ENCODE results near the gene PGK1. TPM values are rescaled to one million over a fixed set of nuclear protein-coding genes. Genes with fewer than 3 reads are reported as not detected.

PGK1 gene
- 1,000 to 10,000 TPM in 1 of 2 experiments, 100 to 1,000 TPM in 1; 993 to 1,044 TPM for total RNA-seq

DNA sequence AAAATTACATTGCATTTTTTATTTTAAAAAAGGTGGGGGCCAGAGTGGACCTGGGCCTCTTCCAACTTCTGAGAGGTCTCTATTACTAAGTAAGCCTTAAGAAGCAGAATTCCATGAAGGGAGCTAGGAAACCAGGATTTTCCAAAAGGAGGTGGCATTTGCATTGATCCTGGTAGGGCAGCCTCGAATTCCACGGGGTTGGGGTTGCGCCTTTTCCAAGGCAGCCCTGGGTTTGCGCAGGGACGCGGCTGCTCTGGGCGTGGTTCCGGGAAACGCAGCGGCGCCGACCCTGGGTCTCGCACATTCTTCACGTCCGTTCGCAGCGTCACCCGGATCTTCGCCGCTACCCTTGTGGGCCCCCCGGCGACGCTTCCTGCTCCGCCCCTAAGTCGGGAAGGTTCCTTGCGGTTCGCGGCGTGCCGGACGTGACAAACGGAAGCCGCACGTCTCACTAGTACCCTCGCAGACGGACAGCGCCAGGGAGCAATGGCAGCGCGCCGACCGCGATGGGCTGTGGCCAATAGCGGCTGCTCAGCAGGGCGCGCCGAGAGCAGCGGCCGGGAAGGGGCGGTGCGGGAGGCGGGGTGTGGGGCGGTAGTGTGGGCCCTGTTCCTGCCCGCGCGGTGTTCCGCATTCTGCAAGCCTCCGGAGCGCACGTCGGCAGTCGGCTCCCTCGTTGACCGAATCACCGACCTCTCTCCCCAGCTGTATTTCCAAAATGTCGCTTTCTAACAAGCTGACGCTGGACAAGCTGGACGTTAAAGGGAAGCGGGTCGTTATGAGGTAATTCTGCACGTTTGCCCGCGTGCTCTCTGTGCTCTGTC lies at the start of gene PGK1:
Gene PGK1 (plus strand): TSS at position 626 of the 824 bp plus-strand sequence. CDS start 93 bp downstream, at position 719.

DNA sequence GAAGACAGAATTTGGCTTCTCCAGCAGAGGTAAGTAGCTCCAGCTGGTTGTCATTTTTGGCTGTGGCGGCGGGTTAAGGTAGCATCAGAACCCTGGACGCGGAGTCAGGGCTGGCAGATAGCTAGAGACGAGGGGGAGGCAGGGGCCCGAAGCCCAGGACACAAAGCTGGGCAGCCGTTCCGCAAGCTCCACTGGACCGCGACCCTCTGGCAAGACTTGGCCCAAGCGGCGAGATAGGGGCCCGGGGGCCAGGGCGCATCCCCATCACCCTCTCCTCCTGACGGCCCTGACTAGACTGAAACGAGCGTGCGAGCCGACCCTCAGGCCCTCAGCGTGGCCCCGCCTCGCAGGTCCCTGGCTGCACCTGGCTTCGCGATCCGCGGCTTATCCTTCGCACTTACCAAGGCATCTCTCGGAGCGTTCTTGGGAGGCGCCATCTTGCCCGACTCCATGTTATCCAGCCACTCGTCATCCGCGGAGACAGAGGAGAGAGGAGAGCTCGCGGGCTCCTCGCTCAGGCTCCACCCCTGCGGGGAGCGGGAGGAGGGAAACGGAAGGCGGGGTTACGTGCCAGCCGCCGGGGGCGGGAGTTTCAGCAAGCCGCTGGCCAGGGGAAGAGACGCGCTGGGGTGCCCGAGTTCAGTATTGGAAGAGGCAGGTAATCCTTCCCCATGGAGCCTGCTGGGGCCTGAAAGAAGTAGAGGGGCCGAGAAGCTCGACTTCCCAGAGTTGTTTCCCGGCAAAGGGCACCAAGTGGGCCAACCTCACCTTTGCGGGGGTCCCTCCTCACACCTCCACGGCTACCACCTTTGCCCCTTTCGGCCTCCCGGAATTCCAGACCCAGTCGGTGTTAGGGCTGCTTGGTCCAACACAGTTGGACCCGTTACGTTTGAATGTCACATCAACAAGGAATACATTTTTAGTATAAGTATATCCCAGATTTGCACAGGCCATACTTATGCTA lies 35.4 kb downstream of the PGK1 start, which contains the start of gene TAF9B:
Gene TAF9B (minus strand): TSS at position 491 of the 964 bp plus-strand sequence. CDS start 39 bp downstream, at position 452.

Other genes with a start within 250 kb of the PGK1 start
- gene MAGT1, start 208.8 kb upstream of the PGK1 start, total RNA-seq: 10 to 100 TPM; 46.0 to 50.4 TPM
- 100 to 1,000 TPM; 216 to 238 TPM for gene COX7B, start 204.8 kb upstream of the PGK1 start, total RNA-seq
- 10 to 100 TPM; 11.5 to 12.2 TPM for gene ATP7A, start 193.6 kb upstream of the PGK1 start, total RNA-seq
- under 1 TPM in 1 of 2 experiments, not detected in 1; 0.41 TPM for gene PGAM4, start 134.6 kb upstream of the PGK1 start, total RNA-seq
- 10 to 100 TPM; 18.0 to 19.8 TPM for gene TAF9B, start 35.4 kb downstream of the PGK1 start, total RNA-seq
- gene CYSLTR1, start 223.4 kb downstream of the PGK1 start, total RNA-seq: 10 to 100 TPM; 40.4 to 41.8 TPM

Measured in activated naive CD4-positive, alpha-beta T cell treated with anti-CD3 and anti-CD28 coated beads, Interleukin-2, amount 10 ng/mL, durations not matched to agents 5 hours and 36 hours (primary cell).